Right atrium auricular region (tissue), 2 donors: ENCODE data around the gene SLC24A4. TPM values are rescaled to one million over a fixed set of nuclear protein-coding genes. Genes with fewer than 3 reads are reported as not detected.

ENCODE experiments used
- DNase-seq: peaks from one replicate; pipeline ENCODE4 v3.0.0-alpha.2; 2019; ENCODE audit warnings: low spot score
- H3K27ac ChIP-seq, 2 donors: fragments of 200-600 bp; sonication (generic); 1 replicate in 1 of 2; 2 replicates in 1 of 2; pipeline ENCODE4 v1.5.1; 2016 to 2019
- H3K27me3 ChIP-seq, 2 donors: fragments of 200-600 bp; sonication (generic); one replicate each; pipeline versions ENCODE4 v1.5.1 to v1.6.0; 2017 to 2019
- H3K36me3 ChIP-seq: fragments of 200-600 bp; sonication (generic); one replicate; pipeline ENCODE4 v1.5.1; 2016
- H3K4me1 ChIP-seq, 2 donors: fragments of 200-600 bp; sonication (generic); one replicate each; pipeline versions ENCODE4 v1.5.1 to v1.6.0; 2017 to 2019
- H3K4me3 ChIP-seq, 2 donors: fragments of 200-600 bp; sonication (generic); 1 replicate in 1 of 2; 2 replicates in 1 of 2; pipeline ENCODE4 v1.5.1; 2017 to 2019; ENCODE audit warnings: mild to moderate bottlenecking in 1 of 2, moderate library complexity in 1 of 2
- H3K9me3 ChIP-seq, 2 donors: fragments of 200-600 bp; sonication (generic); one replicate each; pipeline ENCODE4 v1.5.1; 2019
- CTCF ChIP-seq, 2 donors: fragments of 200-600 bp; sonication (generic); IDR thresholded peaks; one replicate each; pipeline ENCODE4 v1.5.1; 2019; ENCODE audit warnings: antibody characterized with exemption in 2 of 2
- total RNA-seq, 2 donors: library from RNA; depleted of rRNA; stranded (reverse); fragments of >200 nt; gene quantifications; one replicate each; pipeline ENCODE4 v1.1.0, GENCODE V29; 2016

SLC24A4 gene
- total RNA-seq, 2 donors from 2014 or later = 0.04 to 0.24 TPM

- no peak for TF ChIP-seq CTCF (IDR thresholded peaks at IDR 0.05)
- no peaks in the 10 kb centered on the region for H3K36me3 ChIP-seq
- peaks cover 0 to 19% of the 10 kb centered on the region in 2 donors for H3K9me3 ChIP-seq
- H3K27ac ChIP-seq = no peak overlapping the region
- H3K4me3 ChIP-seq = no peak overlapping the region
- no peaks in the 10 kb centered on the region for H3K27me3 ChIP-seq
- peaks cover 0 to 13% of the 10 kb centered on the region in 2 donors for H3K4me1 ChIP-seq
- DNase-seq = peak; percentile 50
These were observed 142.5 kb downstream of the SLC24A4 start for GRCh38 chr14:92465353-92466055.

DNA sequence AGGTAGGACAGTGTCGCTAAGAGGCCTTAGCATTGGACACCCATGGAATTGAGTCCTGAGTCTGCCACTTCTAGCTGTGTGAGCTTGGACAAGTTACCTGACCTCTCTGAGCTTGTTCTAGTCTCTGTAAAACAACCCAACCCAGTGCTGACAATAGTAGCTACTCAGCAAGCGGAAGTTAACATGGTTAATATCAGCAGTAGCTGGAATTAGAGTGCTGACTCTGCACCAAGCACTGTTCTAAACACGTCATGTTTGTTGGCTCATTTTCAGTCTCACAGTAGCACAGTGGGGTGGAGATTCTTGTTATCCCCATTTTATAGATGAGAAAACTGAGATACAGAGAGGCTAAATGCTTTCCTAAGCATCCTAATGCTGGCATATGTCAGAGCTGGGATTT lies 143.1 kb downstream of the SLC24A4 start:
- no peak for TF ChIP-seq CTCF (IDR thresholded peaks at IDR 0.05)
- Histone ChIP-seq H3K36me3 (no peaks in the 10 kb centered on the region), H3K4me3 (no peak overlapping the region), H3K27ac (no peak overlapping the region), H3K4me1 (peaks cover 0 to 7% of the 10 kb centered on the region in 2 donors), H3K9me3 (peaks cover 0 to 19% of the 10 kb centered on the region in 2 donors), H3K27me3 (no peaks in the 10 kb centered on the region)
- peak; percentile 43 for DNase-seq

DNA sequence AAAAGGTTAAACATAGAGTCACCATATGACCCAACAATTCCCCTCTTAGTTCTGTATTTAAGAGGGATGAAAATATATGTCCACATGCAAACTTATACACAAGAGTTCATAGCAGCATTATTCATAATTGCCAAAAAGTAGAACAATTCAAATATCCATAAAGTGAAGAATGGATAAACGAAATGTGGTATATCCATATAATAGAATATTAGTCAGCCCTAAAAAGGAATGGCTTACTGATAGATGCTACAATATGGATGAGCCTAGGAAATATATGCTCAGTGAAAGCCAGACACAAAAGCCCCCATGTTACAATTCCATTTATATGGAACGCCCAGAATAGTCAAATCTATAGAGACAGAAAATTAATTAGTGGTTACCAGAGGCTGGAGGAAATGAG lies 146.6 kb downstream of the SLC24A4 start:
- TF ChIP-seq CTCF (IDR thresholded peaks at IDR 0.05) = no peak
- Histone ChIP-seq H3K4me3 (no peak overlapping the region), H3K27ac (no peak overlapping the region), H3K4me1 (peaks cover 0 to 8% of the 10 kb centered on the region in 2 donors), H3K9me3 (peaks cover 0 to 19% of the 10 kb centered on the region in 2 donors), H3K27me3 (no peaks in the 10 kb centered on the region), H3K36me3 (no peaks in the 10 kb centered on the region)
- no peak for DNase-seq

GRCh38 chr14:92470215-92470614 lies 147.2 kb downstream of the SLC24A4 start:
- Histone ChIP-seq H3K36me3 (no peaks in the 10 kb centered on the region), H3K27ac (no peak overlapping the region), H3K27me3 (no peaks in the 10 kb centered on the region), H3K9me3 (peaks cover 0 to 19% of the 10 kb centered on the region in 2 donors), H3K4me1 (peaks cover 0 to 8% of the 10 kb centered on the region in 2 donors), H3K4me3 (no peak overlapping the region)
- no peak for TF ChIP-seq CTCF (IDR thresholded peaks at IDR 0.05)
- no peak for DNase-seq

DNA sequence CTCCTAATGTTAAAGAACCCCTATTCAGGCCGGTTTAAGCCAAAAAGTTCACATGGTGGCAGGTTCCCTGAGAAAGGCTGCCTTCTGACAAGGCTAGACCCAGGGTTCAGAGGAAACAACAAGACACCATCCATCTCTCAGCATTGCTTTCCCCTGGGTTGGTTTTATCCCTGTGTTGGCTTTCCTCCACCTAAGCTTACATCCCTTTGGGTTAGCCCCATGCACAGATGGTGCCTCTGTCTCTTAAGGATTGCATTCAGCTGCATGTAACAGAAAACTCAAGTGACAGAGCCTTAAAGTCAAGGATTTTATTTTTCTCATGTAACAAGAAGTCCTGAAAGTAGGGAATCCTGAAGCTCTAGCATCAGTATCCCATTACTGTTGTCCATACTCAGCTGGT lies 147.8 kb downstream of the SLC24A4 start:
- Histone ChIP-seq H3K36me3 (no peaks in the 10 kb centered on the region), H3K27me3 (no peaks in the 10 kb centered on the region), H3K9me3 (peaks cover 0 to 19% of the 10 kb centered on the region in 2 donors), H3K4me3 (no peak overlapping the region), H3K27ac (no peak overlapping the region), H3K4me1 (peaks cover 0 to 8% of the 10 kb centered on the region in 2 donors)
- TF ChIP-seq CTCF (IDR thresholded peaks at IDR 0.05) = no peak
- DNase-seq = no peak

GRCh38 chr14:92471919-92472318 lies 149.0 kb downstream of the SLC24A4 start:
- peak; percentile 52 for DNase-seq
- no peak for TF ChIP-seq CTCF (IDR thresholded peaks at IDR 0.05)
- no peak overlapping the region for H3K4me3 ChIP-seq
- no peaks in the 10 kb centered on the region for H3K36me3 ChIP-seq
- H3K27me3 ChIP-seq = no peaks in the 10 kb centered on the region
- H3K9me3 ChIP-seq = peaks cover 0 to 15% of the 10 kb centered on the region in 2 donors
- H3K4me1 ChIP-seq = peaks cover 0 to 13% of the 10 kb centered on the region in 2 donors
- H3K27ac ChIP-seq = no peak overlapping the region
